CD4-positive, alpha-beta T cell treated with Interleukin-6 for 4 hours (primary cell): ENCODE data around the gene MYH11.
"Not testable (repeated sequence)": the region's sequence is repeated elsewhere in the genome, so short reads cannot be mapped to it uniquely, and the experiment has no call there.

Experiments used
- DNase-seq: peaks from one replicate; pipeline ENCODE4 v3.0.0-alpha.2; 2020; ENCODE audit warnings: mixed read lengths

Gene MYH11

DNA sequence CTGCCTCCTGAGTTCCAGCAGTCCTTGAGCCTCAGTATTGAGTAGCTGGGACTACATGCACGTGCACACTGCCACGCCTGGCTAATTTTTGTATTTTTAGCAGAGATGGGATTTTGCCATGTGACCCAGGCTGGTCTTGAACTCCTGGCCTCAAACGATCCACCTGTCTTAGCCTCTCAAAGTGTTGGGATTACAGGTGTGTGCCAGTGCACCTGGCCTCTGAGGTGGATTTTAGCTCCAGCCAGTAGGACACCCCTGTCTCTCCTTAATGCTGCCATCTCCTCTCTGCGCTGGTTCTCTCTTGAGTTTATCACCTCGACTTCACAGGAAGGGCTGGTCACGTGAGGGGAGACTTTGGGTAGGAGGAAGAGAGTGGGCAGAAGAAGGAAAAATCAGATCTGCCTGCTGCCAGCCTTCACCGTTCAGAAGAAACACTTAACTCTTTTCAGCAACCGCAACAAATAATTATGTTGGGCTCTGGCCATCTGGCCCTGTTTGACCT lies 151.7 kb downstream of the MYH11 start:
- no peak for DNase-seq

DNA sequence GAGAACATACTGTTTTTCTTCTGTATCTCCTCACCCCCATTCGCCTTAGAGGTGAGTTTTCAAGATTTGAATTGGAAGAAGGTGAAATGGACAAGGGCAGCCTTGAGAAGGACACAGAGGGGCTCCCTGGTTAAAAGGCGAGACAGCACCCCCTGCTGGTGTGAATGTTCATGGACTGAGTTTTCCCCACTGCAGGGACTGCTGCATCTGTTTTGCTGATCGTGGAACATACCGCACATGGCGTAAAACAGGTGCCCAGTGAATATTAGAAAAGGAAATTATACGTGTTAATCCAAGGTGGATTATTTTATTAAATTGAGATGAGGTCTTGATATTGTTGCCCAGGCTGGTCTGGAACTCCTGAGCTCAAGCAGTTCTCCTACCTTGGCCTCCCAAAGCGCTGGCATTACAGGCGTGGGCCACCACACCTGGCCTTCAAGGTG lies 152.3 kb downstream of the MYH11 start:
- DNase-seq = peak; percentile 82

DNA sequence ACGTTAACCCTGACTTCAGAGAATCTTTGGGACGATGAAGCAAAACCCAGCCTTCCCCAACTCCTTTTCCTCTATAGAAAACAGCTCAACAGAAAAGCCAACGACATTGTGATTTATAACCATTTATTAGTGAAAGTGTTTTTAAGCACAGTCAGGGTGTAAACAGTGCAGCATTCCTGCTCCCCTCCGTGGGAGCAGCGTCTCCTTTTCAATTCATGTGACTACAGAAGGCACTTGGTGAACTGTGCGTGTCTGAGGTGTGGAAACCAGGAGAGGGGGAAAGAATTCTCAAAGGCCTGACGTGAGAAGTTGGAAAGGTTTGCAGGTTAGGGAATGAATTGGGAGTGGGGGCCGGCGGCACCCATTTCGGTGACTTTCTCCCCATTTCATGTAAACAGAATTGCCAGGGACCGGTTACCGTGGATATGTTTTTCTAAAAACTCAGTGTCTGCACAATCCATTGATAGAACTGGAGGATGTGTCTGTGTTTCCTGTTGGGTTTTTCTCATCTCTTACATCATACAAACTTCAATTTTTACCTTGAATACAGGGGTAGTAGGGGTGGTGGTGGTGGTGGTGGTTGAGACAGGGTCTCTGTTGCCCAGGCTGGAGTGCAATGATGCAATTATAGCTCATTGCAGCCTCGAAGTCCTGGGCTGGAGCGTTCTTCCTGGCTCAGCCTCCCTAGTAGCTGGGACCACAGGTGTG lies 153.6 kb downstream of the MYH11 start:
- no peak for DNase-seq

DNA sequence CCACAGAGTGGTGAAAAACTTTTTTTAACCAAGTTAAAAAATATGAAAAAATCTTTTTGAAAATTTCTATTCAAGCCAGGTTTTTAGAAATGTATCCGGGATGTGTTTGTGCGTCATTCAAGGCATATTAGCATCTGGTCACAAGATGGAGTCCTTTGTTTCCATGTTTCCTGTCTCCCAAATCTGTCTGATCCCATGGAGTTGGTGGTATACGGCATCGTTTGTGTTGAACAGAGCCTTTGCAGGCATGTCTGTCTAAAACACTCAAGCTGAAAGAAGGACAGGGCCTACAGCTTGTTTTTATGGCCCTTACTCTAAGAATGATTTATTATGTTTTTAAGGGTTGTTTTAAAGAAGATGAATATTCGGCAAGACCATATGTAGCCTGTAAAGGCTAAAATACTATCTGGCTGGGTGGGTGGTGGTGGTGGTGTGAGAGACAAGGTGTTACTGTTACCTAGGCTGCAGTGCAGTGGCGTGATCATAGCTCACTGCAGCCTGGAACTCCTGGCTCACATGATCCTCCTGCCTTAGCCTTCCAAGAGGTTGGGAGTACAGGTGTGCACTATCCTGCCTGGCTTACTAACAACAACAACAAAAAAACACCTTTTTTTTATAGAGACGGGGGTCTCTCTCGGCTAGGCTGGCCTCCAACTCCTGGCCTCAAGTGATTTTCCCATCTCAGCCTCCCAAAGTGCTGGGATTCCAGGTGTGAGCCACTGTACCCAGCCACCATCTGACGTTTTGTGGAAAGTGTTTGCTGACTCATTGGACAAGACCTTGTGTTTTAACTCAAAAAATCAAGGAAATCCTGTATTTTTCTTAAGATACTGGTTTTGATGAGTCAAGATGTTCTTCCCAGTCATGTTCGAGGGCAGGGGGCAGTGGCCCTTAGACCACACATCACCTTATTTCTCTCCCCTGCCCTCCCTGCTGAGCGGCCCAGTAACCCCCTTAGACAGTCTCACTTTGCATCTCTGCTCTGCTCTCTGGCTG lies 154.6 kb downstream of the MYH11 start:
- no peak for DNase-seq

DNA sequence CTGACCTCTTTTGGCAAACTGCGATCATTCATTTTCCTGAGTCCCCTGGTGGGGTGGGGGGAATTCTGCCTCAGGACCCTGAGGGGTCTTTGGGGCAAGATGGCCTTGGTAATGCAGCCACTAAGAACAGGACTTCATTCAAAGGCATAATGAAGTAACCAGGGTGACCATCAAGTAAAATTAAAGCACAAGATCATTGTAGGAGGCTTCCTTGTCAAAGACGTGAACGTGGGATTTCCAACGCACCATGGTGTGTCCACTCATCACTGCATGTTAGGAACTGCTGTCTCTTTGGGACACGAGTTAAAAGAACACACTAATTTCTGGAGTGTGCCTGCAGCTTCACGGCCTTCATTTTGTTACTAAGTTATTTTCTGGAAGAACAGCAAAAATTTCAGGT lies 155.5 kb downstream of the MYH11 start:
- no peak for DNase-seq

DNA sequence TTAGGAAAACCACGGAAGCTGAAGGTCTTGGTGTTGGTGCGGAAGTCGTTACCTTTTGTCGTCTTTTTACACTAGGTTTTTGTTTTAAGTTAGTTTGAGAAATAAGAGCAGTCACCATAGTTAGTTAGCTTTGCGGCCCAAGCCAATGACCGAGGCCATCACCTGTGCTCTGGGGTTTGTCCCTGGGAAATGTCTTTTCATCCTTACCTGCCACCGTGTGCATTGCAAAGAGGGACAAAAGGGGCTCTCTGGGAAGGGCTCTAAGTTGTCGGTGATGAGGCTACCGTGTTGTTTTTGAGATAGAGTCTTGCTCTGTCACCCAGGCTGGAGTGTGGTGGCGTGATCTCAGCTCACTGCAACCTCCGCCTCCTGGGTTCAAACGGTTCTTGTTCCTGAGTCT lies 157.0 kb downstream of the MYH11 start:
- no peak for DNase-seq

GRCh38 chr16:15694499-15694898 lies 162.3 kb downstream of the MYH11 start:
- DNase-seq = no peak

GRCh38 chr16:15692508-15692907 lies 164.3 kb downstream of the MYH11 start:
- not testable (repeated sequence) for DNase-seq

GRCh38 chr16:15691046-15691445 lies 165.8 kb downstream of the MYH11 start:
- no peak for DNase-seq

- no peak for DNase-seq
Observed at GRCh38 chr16:15690296-15690695, 166.5 kb downstream of the MYH11 start.

GRCh38 chr16:15689290-15689689 lies 167.5 kb downstream of the MYH11 start:
- DNase-seq = no peak

- no peak for DNase-seq
Observed at GRCh38 chr16:15686287-15686686, 170.5 kb downstream of the MYH11 start.

- DNase-seq = peak; percentile 45
Observed at GRCh38 chr16:15682105-15682570, 174.7 kb downstream of the MYH11 start.

GRCh38 chr16:15677447-15677846 lies 179.4 kb downstream of the MYH11 start:
- DNase-seq = no peak

DNA sequence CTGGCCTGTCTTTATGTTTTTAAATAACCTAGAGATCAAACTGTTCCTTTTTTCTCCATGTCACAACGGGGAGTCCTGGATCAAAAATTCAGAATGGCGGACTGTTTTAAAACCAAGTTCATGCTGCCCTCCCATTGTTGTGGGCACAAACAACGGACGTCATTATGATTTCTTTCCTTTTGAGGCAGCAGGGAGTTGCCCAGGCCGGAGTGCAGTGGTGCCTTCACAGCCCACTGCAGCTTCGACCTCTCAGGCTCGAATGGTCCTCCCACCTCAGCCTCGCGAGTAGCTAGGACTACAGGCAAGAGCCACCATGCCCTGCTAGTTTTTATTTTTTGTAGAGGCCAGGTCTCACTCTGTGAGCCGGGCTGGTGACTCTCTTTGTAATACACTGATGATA lies 180.3 kb downstream of the MYH11 start:
- DNase-seq = no peak

- no peak for DNase-seq
Observed at GRCh38 chr16:15674571-15674970, 182.3 kb downstream of the MYH11 start.

GRCh38 chr16:15672514-15673167 lies 184.2 kb downstream of the MYH11 start:
- peak; percentile 87 for DNase-seq

GRCh38 chr16:15672127-15672513 lies 184.7 kb downstream of the MYH11 start:
- not testable (repeated sequence) for DNase-seq

DNA sequence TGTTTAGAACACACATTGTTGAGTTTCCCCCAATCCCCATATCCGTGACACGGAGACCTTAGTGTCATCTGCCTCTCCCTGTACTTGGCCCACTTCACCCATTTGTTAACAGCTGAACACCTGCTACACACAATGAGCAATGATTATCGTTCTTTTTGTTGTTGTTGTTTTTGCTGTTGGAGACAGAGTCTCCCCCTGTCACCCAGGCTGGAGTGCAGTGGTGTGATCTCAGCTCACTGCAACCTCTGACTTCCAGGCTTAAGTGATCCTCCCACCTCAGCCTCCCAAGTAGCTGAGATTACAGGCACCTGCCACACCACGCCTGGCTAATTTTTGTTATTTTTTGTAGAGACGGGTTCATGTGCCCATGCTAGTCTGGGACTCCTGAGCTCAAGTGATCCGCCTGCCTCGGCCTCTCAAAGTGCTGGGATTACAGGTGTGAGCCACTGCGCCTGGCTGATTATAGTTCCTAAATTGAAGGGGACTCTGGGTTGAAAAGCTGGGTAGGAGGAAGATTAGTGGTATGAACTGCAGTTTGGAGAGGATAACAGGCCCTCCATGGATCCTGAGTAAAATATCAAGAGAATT lies 185.2 kb downstream of the MYH11 start:
- DNase-seq = no peak

- DNase-seq = no peak
Observed at GRCh38 chr16:15667091-15667742, 189.6 kb downstream of the MYH11 start.

- no peak for DNase-seq
Observed at GRCh38 chr16:15665107-15665506, 191.7 kb downstream of the MYH11 start.

GRCh38 chr16:15660203-15660601 lies 196.6 kb downstream of the MYH11 start:
- DNase-seq = no peak
